GM21423 (cell line): ENCODE results near the gene LCN6.
A peak's percentile ranks its signal among the peaks of the same experiment; 100 is the strongest.
"Not testable (repeated sequence)": the region's sequence is repeated elsewhere in the genome, so short reads cannot be mapped to it uniquely, and the experiment has no call there.

Source experiments
- ATAC-seq: cut with Tn5 transposase; IDR thresholded peaks from one replicate; pipeline ENCODE4 v1.9.1; 2021; ENCODE audit warnings: mild to moderate bottlenecking, moderate library complexity; ENCODE audit not compliant: unreplicated experiment

The LCN6 gene, protein sequence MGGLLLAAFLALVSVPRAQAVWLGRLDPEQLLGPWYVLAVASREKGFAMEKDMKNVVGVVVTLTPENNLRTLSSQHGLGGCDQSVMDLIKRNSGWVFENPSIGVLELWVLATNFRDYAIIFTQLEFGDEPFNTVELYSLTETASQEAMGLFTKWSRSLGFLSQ

DNA sequence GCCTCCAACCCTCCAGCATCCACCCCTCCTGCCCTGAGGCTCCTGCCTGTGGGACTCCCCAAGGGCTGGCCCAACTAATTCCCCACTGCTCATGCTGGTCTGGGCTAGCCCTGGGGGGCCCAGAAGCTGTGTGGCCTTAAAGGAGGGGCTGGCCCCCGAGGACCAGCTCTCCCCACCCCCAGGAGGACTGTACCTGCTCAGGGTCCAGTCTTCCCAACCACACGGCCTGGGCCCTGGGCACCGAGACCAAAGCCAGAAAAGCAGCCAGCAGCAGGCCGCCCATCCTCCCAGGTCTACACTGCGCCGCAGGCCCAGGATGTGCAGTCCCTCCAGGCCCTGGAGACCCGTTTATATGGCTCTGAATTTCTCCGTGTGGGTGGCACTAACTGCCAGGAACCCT, at the start of gene LCN6:
Gene LCN6, minus strand, starts transcription at position 325 of the 400 bp plus-strand sequence. Its CDS starts 42 bp downstream, at position 283.
- no peak for ATAC-seq

DNA sequence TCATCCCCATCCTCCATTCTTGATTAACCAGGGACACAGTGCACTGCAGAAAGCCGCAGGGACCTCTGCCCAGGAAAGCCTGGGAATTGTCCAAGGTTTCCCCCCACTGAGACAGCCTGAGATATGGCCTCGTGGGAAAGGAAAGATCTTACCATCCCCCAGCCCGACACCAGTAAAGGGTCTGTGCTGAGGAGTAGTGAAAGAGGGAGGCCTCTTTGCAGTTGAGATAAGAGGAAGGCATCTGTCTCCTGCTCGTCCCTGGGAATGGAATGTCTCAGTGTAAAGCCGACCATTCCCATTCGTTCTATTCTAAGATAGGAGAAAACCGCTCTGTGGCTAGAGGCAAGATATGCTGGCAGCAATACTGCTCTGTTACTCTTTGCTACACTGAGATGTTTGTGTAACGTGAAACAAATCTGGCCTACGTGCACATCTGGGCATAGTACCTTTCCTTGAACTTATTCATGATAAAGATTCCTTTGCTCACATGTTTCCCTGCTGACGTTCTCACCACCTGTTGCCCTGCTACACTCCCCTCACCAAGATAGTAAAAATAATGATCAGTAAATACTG, 48.5 kb upstream of the LCN6 start:
- ATAC-seq, result not testable (repeated sequence)

DNA sequence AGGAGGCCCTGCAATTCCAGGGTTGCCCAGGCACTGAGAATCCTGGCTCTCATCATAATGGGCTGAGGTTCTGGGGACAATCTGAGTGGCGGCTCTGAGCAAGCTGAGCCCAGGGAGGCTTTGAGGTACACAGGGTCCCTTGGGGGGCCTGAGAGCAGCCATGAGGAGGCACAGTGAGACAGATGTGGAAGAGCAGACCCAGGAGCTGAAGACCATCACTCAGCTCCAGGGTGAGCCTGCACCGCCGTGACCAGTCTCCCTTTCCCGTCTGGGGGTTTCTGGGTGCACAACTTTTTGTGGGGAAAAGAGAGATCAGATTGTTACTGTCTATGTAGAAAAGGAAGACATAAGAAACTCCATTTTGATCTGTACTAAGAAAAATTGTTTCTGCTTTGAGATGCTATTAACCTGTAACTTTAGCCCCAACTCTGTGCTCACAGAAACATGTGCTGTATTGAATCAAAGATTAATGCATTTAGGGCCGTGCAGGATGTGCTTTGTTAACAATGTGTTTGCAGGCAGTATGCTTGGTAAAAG, 48.0 kb upstream of the LCN6 start, which contains the start of gene CCDC183:
Gene CCDC183, plus strand, starts transcription at position 101 of the 537 bp plus-strand sequence. Its CDS starts 60 bp downstream, at position 161.
- no peak for ATAC-seq

DNA sequence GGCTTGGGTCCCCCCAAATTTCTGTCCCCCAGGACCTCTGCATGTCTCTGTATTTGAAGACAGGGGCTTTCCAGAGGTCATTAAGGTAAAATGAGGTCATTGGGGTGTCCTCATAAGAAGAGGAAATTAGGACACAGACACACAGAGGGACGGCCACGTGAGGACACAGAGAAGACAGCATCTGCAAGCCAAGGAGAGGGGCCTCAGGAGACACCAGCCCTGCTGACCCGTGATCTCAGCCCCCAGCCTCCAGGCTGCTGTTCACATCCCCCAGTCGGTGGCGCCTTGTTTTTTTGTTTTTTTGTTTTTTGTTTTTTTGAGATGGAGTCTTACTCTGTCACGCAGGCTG, 46.6 kb upstream of the LCN6 start:
- ATAC-seq, result no peak

DNA sequence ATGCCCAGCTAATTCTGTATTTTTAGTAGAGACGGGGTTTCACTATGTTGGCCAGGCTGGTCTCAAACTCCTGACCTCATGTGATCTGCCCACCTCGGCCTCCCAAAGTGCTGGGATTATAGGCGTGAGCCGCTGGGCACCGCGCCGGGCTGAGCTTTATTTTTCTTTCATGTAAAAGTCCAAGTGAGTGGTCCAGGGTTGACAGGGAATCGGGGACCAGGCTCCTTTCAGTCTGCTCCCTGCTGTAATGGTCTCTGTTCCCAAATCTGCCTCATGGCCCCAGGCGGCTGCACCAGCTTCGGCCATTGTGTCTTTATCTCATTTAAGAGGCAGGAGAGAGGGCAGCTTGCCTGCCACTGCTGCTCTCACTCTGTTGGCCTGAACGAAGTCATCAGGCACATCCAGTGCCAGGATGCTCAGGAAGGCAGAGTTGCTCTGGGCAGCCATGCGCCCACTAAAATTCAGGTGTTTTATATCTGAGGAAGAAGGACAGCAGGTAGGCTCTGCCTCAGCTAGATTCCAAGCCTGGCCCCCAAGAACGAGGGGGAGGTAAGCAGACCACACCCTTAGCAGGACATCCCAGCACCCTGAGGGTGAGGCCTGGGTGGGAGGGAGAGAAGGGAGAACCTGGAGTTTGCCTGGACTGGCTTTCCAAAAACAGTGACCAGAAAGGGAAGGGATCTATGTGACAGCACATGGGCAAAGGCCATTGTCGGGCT, 46.1 kb upstream of the LCN6 start:
- no peak for ATAC-seq

DNA sequence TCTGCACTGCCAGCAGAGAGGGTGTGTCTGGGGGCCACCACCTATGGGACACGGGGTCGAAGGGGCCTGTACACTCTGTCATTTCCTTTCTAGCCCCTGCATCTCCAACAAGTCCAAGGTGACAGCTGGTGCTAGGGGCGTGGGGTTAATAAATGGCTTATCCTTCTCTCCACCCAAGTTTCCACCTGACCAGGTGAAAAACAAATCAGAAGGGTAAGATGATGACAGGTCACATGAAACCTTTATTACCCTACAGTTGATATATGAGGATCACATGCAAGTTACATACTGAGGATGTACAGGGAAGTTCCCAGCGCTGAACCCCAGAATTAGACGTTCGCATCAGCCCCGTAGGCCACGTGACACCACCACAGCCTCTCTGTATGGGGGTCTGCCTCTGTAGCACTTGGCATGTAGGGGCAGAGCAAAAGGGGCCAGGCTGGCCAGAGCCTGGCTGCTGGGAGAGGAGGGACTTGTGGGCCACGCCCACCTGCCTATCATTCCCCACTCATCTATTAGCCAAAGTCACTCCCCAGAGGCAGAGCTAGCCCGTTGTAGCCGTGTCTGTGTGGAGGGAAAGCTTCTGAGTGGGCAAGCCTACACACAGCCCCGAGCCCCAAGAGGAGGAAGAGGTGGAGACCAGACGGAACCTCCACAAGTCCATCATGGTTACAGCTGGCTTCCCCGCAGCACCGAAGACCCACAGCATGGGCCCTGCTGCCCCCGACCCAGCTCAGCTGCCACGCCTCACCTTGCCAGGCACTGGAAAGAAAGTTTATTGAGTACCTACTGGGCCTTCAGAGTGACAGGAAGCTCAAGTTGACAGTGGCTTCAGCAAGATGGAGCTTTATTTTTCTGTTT, 45.0 kb upstream of the LCN6 start:
- no peak for ATAC-seq

DNA sequence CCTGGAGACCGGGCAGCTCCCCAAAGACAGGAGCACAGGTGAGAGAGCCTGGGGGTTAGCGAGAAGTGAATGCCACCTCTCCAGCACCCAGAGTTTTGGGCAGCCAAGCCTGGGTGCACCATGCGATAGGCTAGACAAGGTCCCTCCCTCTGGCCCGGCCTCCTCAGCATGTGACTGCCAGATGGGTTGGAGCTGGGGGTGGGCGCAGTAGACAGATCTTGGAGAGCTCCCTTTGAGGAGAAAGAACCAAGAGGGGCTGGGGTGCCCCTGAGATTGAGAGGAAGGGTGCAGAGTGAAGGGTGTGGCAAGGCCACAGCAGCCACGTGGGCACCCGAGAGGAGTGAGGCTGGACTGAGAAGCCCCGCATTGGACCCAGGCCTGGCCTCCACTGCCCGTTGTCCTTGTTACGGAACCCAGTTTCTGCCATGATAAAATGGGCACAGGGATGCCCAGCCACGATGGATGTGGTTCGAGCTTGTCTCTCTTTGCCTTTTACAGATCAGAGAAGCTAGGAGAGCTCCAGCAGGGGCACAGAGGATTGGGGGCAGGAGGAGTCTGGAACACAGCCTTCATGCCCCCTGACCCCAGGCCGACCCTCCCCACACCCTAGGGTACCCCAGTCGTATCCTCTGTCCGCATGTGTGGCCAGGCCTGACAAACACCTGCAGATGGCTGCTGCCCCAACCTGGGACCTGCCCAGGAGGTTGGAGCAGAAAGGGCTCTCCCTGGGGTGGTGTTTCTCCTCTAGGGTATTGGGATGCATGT, 44.2 kb upstream of the LCN6 start:
- no peak for ATAC-seq

DNA sequence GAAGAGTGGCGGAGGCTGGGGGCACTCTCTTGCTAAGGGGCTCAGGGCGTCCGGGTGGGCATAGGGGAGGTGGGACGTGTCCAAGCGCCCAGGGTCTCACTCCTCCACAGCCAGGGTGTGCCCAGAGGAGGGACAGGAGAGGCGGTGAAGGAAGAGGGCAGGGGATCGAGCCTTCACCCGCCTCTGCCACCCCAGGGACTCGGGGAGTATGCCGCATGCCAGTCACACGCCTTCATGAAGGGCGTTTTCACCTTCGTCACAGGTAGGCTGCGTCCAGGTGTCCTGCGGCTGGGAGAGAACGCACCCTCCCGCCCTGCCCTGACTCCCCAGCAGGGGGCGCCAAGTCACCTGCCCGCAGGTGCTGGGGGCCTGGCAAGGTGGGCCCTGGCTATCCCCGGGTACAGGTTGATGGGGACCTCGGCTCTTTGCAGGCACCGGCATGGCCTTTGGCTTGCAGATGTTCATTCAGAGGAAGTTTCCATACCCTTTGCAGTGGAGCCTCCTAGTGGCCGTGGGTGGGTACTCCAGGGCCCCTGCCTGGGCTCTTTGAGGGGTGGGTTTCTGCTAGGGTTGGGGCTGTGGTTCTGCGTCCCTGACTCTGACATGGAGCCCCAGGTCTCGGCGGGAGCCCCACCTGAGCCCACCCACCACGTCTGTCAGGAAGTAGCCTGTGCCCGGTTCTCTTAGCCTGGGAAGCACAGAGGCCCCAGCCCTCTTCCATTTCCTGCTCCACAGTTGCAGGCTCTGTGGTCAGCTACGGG, 43.4 kb upstream of the LCN6 start:
- ATAC-seq, result no peak

DNA sequence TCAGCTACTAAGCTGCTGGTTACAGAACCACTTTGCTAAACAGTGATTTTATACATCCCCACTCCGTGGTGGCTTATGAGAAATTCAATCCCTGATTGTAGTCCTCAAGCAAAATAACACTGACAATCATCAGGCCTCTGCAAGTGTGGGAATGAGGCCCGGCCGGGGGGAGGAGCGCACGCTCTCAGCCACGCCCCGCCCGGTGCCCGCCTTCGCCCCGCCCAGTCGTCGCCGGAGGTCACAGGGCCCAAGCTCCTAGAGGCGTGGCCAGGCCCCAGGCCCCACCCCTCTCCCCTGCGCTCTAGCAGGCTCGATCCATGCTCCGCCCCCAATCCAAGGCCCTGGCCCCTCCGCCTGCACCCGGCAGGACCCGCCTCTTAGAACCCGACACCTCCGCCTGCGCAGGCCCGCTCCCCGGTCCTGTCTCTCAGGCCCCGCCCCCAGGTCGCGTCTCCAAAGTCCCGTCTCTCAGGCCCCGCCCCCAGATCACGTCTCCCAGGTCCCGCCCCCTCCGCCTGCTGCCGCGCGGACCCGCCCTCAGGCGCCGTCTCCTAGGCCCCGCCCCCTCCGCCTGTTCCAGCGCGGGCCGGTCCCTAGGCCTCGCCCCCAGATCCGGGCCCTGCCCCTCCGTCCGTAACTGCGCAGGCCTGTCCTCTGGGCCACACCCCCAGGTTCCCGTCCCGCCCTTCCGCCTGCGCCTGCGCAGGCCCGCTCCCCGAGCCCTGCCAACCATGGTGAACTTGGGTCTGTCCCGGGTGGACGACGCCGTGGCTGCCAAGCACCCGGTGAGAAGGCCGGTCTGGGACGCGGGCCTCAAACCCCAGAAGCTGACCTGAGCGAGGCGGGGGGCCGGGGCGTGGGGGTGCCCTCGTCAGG, 42.6 kb upstream of the LCN6 start, which contains the start of gene TMEM141:
Gene TMEM141, plus strand, starts transcription at position 705 of the 876 bp plus-strand sequence. Its CDS starts 27 bp downstream, at position 732.
- ATAC-seq, result peak; percentile 84

DNA sequence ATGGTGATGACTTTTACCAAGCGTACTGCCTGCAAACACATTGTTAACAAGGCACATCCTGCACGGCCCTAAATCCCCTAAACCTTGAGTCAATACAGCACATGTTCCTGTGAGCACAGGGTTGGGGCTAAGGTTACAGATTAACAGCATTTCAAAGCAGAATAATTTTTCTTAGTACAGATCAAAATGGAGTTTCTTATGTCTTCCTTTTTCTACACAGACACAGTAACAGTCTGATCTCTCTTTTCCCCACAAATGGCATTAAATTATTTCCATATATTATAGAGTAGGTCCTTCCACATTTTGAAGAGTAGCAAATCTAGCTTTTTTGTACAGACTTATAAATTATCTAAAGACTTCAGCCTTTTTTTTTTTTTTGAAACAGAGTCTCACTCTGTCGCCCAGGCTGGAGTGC, 41.2 kb upstream of the LCN6 start:
- ATAC-seq, result no peak

DNA sequence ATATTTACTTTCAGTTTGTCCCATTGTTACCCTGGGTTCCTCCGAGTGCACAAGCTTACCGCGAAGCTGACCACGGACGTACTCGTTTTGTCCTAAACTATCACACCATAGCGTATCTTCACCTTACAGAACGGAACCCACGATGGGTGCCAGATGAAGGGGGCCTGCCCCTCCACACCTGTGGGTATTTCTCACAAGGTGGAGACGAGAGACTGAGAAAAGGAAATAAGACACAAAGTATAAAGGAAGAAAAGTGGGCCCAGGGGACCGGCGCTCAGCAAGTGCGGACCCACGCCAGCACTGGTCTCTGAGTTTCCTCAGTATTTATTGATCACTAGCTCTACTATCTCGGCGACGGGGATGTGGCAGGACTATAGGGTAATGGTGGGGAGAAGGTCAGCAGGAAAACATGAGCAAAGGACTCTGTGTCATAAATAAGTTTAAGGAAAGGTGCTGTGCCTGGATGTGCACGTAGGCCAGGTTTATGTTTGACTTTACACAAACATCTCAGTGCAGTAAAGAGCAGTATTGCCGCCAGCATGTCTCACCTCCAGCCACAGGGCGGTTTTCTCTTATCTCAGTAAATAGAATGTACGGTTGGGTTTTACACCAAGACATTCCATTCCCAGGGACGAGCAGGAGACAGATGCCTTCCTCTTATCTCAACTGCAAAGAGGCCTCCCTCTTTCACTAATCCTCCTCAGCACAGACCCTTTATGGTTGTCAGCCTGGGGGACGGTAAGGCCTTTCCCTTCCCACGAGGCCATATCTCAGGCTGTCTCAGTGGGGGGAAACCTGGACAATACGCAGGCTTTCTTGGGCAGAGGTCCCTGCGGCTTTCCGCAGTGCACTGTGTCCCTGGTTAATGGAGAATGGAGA, 40.6 kb upstream of the LCN6 start:
- ATAC-seq, result not testable (repeated sequence)

DNA sequence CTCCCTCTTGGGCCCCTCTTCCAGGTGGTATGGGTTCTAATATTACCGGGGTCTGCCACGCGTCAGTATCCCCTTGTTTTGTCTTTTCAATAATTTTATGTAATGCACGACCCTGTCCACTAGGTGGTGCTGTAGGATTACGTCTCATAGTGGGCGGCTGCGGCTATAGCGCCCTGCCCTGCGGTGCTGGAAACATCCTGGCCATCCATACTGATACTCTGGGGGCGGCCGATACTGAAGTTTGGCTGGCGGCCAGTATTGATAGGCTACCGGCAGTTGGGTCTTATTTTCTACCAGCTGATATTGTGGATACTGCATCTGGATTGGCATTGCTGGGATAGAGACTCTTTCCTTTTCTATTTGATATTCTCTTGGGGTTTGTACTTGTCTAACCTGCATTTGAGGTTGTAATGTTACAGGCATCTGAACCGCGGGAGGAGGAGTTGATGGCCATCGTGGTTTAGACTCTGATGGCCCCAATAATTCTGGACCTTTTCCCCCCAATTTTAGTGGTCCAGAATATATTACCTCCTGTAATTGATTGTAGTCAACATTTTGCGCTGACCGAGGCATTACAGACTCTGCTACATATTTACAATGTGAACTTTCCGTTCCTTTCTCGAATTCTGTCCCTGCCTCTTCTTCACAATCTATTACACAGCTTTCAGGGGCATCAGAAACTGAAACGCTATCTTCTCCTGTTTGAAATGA, 39.5 kb upstream of the LCN6 start:
- no peak for ATAC-seq

DNA sequence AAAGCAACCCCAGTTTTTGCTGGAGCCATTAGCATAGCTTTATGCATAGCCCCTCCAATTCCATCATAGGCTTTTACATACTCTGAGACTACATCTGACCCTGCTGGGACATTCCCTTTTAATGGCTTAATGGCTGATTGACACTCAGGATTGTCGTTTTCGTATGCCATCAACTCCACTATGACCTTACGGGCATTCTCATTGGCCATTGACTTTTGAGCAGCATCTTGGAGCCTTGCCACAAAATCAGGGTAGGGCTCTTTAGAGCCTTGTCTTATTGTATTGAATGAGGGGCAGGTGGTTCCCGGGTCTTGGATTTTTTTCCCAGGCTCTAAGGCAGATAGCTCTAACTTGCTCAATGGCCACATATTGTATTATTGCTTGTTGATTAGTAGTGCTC, 38.7 kb upstream of the LCN6 start:
- not testable (repeated sequence) for ATAC-seq

DNA sequence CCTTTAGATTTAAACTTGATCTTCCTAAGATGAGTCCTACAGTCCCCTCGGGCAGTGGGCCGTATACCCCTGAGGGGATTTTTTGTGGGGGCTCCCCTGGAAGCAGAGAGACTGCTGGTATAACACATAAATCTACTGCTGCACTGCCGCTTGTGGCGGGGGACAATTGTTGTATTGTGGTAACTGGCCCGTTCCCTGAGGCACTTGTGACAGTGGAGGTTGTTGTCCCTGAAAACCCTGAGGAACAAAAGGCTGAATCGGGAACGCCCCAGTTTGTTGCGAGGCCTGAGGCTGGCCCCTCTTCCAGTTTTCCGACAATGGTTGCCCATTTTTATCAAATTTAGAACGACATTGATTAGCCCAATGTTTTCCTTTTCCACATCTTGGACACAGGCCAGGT, 38.1 kb upstream of the LCN6 start:
- ATAC-seq, result no peak

DNA sequence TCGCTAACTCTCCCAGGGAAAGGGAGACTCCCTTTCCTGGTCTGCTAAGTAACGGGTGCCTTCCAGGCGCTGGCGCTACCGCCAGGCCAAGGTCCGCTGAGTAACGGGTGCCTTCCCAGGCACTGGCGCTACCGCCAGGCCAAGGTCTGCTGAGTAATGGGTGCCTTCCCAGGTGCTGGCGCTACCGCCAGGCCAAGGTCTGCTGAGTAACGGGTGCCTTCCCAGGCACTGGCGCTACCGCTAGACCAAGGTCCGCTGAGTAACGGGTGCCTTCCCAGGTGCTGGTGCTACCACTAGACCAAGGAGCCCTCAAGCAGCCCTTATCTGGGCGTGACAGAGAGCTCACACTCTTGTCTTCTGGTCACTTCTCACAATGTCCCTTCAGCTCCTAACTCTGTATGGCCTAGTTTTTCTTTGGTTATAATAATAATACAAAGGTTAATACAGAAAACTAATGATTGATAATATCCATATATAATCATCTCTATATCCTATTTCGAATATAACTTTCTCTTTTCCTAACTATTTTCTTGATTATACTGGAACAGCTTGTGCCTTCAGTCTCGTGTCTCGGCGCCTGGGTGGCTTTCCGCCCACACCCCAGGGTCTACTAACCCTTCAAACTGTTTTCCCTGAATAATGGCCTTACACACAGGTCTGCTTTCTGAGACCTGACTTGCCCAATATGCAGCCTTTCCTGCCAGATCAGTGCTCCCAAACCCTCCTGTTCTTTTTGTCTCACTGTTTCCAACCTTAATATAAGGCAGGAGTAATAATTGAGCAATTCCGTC, 37.4 kb upstream of the LCN6 start:
- ATAC-seq, result not testable (repeated sequence)

DNA sequence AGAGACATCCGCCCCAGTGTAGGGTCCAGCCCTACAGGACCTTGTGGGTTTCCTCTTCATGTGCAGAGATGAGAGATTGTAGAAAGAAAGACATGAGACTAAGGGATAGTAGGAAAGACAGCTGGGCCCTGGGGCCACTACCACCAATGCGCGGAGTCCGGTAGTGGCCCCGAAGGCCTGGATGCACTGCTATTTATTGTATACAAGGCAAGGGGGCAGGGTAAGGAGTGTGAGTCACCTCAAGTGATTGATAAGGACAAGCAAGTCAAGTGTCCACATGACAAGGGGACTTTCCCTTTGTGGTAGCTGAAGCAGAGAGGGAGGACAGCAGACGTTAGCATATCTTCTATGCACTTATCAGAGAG, 36.7 kb upstream of the LCN6 start:
- ATAC-seq, result no peak
